K562 (cell line): ENCODE data around the gene SEL1L. TPM values are rescaled to one million over a fixed set of nuclear protein-coding genes. Genes with fewer than 3 reads are reported as not detected.

Experiments
- ATAC-seq: fragments of 200-7000 bp; cut with Tn5 transposase; 3 replicates; pipeline ENCODE4 v1.9.1; 2020; ENCODE audit warnings: moderate library complexity
- BruUV-seq: library from RNA; stranded (reverse); fragments of 400-500 nt; replicated peaks from 2 replicates; lab custom pipeline; 2021; lab: Mats Ljungman, UMichigan
- CTCF ChIA-PET: fragments of 300-600 bp; formaldehyde crosslinking; extraction: SDS; loops from one replicate; lab custom pipeline; 2021; ENCODE audit warnings: low intra/inter-chr PET ratio; lab: Yijun Ruan, JAX
- POLR2A ChIA-PET: fragments of 300-600, 350-650 bp; sonication (Branson Sonifier 250); formaldehyde crosslinking; extraction: SDS; loops from one replicate; lab custom pipeline; 2021; ENCODE audit warnings: antibody characterized with exemption, inconsistent platforms; lab: Yijun Ruan, JAX
- DNase-seq, 4 experiments: peaks; one replicate each; pipeline versions ENCODE4 v3.0.0 to v3.0.0-alpha.2; 2011 to 2018; ENCODE audit warnings: low spot score in 3 of 4, mixed read lengths in 3 of 4; ENCODE audit errors: extremely low read depth in 1 of 4
- FAIRE-seq: peaks from 2 replicates; lab custom pipeline; 2011; peaks lifted over from hg19 to GRCh38; lab: Jason Lieb, UNC
- H2AFZ ChIP-seq: 2 replicates; pipeline ENCODE4 v1.6.0; 2011; ENCODE audit warnings: low read depth, low read length, control low read depth, inconsistent platforms
- H3K27ac ChIP-seq: fragments of 200-600 bp; 3 replicates; pipeline ENCODE4 v1.8.0; 2011; ENCODE audit warnings: low read depth, mild to moderate bottlenecking, control low read depth, inconsistent platforms, low read length, moderate library complexity, mixed read lengths; ENCODE audit errors: extremely low read depth
- H3K27me3 ChIP-seq, 2 experiments: fragments of 300-600 bp in 1 of 2; 2 replicates in 1 of 2; 3 replicates in 1 of 2; pipeline versions ENCODE4 v1.6.0 to v1.8.0; 2011; ENCODE audit warnings: inconsistent platforms in 2 of 2, low read length in 2 of 2, mild to moderate bottlenecking in 1 of 2, mixed read lengths in 1 of 2, moderate library complexity in 1 of 2; ENCODE audit not compliant: control insufficient read depth in 2 of 2, insufficient read depth in 2 of 2
- H3K36me3 ChIP-seq: fragments of 300-600 bp; 3 replicates; pipeline ENCODE4 v1.8.0; 2011; ENCODE audit warnings: mild to moderate bottlenecking, low read length, inconsistent platforms; ENCODE audit not compliant: control insufficient read depth, insufficient read depth
- H3K4me1 ChIP-seq, 2 experiments: fragments of 200-600 bp in 1 of 2; replicated peaks in 1 of 2; 2 replicates in 1 of 2; 3 replicates in 1 of 2; pipeline versions ENCODE4 v1.5.1 to v1.8.0; 2011; ENCODE audit warnings: inconsistent platforms in 2 of 2, low read length in 2 of 2, mild to moderate bottlenecking in 1 of 2, mixed read lengths in 1 of 2, moderate library complexity in 1 of 2; ENCODE audit not compliant: control insufficient read depth in 2 of 2, insufficient read depth in 2 of 2
- H3K4me2 ChIP-seq: 2 replicates; pipeline ENCODE4 v1.6.1; 2011; ENCODE audit warnings: low read length, control low read depth, inconsistent platforms, mixed read lengths; ENCODE audit not compliant: insufficient read depth
- H3K4me3 ChIP-seq: fragments of 200-600 bp; sonication (generic), shearing (Covaris generic); 2 replicates; pipeline ENCODE4 v1.5.1; 2016; ENCODE audit warnings: control low read depth, inconsistent platforms
- H3K79me2 ChIP-seq: fragments of 200-600 bp; 3 replicates; pipeline ENCODE4 v1.8.0; 2011; ENCODE audit warnings: low read length, inconsistent platforms; ENCODE audit not compliant: control insufficient read depth, insufficient read depth
- H3K9ac ChIP-seq, 2 experiments: 2 replicates each; pipeline versions ENCODE4 v1.6.0 to v1.6.1; 2011; ENCODE audit warnings: low read depth in 2 of 2, low read length in 2 of 2, control low read depth in 1 of 2, inconsistent platforms in 1 of 2, mild to moderate bottlenecking in 1 of 2, mixed read lengths in 1 of 2; ENCODE audit not compliant: insufficient read depth in 1 of 2
- H3K9me1 ChIP-seq: one replicate; pipeline ENCODE4 v1.6.0; 2011; ENCODE audit warnings: inconsistent platforms, mild to moderate bottlenecking, low read length, moderate library complexity; ENCODE audit not compliant: control insufficient read depth, insufficient read depth
- H3K9me3 ChIP-seq: replicated peaks from 2 replicates; pipeline ENCODE4 v1.5.1; 2011; ENCODE audit warnings: low read depth, low read length, inconsistent platforms; ENCODE audit not compliant: control insufficient read depth, insufficient read depth
- H4K20me1 ChIP-seq: replicated peaks from 2 replicates; pipeline ENCODE4 v1.6.1; 2011; ENCODE audit warnings: low read length, inconsistent platforms, mixed read lengths; ENCODE audit not compliant: control insufficient read depth, insufficient read depth
- BCOR ChIP-seq: fragments of 450-650 bp; IDR thresholded peaks from 2 replicates; pipeline ENCODE4 v1.6.1; 2016
- MAFF ChIP-seq: IDR thresholded peaks from 2 replicates; pipeline ENCODE4 v1.6.1; 2012; ENCODE audit warnings: low read length, improper control_type of control experiment
- PHB2 ChIP-seq: fragments of 450-650 bp; IDR thresholded peaks from 2 replicates; pipeline ENCODE4 v1.6.1; 2017; ENCODE audit warnings: low read depth
- ZNF316 ChIP-seq: fragments of 450-650 bp; IDR thresholded peaks from 2 replicates; pipeline ENCODE4 v1.6.1; 2016
- ZNF408 ChIP-seq: fragments of 250-450 bp; sonication (Bioruptor Pico); IDR thresholded peaks from 2 replicates; pipeline ENCODE4 v1.4.0; 2020; ENCODE audit warnings: low read depth, mild to moderate bottlenecking, moderate library complexity
- ZNF583 ChIP-seq: fragments of 250-450 bp; sonication (Bioruptor Pico); IDR thresholded peaks from 2 replicates; pipeline ENCODE4 v1.4.0; 2020
- WGBS: fragments of 100-300 bp; shearing (Covaris generic); methylation state at CpG from one replicate; pipeline ENCODE4 v1.1.6; 2016; ENCODE audit warnings: low coverage, mixed read lengths; ENCODE audit not compliant: insufficient coverage; ENCODE audit errors: missing lambda C conversion rate; 5-methylcytosine and 5-hydroxymethylcytosine counted together
- in situ Hi-C: fragments of 300-500 bp; cut with MboI; formaldehyde crosslinking; loops from 4 replicates; pipeline ENCODE4 v1.15.0; 2018; ENCODE audit warnings: inconsistent platforms, mixed read lengths
- intact Hi-C: fragments of 100-400 bp; cut with micrococcal nuclease; formaldehyde crosslinking; loops from 2 replicates; pipeline ENCODE4 v1.14.2; 2022
- polyA plus RNA-seq, 8 experiments: library from polyadenylated mRNA; depleted of rRNA in 4 of 8; stranded (reverse) in 5 of 8; unstranded in 3 of 8; fragments of >200 nt; fragmentation: Nextera tagmentation in 2 of 8; fragmentation: Illumina TruSeq in 1 of 8; extraction: Ambion mirVana in 2 of 8; extraction: Trizol in 1 of 8; gene quantifications; 2 replicates each; pipeline versions ENCODE4 v1.2.1 to v1.2.3, GENCODE V29; 2011 to 2014; ENCODE audit warnings: inconsistent platforms in 1 of 8, missing spikeins in 1 of 8
- total RNA-seq, 7 experiments: library from RNA; depleted of rRNA in 6 of 7; stranded (reverse); fragments of >200 nt in 6 of 7; fragmentation: Illumina TruSeq in 2 of 7; extraction: Trizol in 2 of 7; gene quantifications; 2 replicates each; pipeline versions ENCODE4 v1.2.1 to v1.2.3, GENCODE V29; 2011 to 2021; ENCODE audit warnings: low replicate concordance in 1 of 7
- TF ChIP-seq, protein P1 (sequence below), 2 experiments: fragments of 250-450 bp in 1 of 2; fragments of 450-650 bp in 1 of 2; sonication (Bioruptor Pico) in 1 of 2; IDR thresholded peaks; 2 replicates each; pipeline versions ENCODE4 v1.6.1 to v1.8.0; 2016 to 2021; ENCODE audit warnings: mild to moderate bottlenecking in 2 of 2, moderate library complexity in 2 of 2, missing compliant biosample characterization in 1 of 2, missing genetic modification characterization in 1 of 2

The SEL1L gene
- total and polyA plus RNA-seq, 9 of the 15 experiments (the other 6 are each of a cell fraction or from before 2014, with no cell fraction given): 7.7 to 21.1 (median 13.6) TPM

DNA sequence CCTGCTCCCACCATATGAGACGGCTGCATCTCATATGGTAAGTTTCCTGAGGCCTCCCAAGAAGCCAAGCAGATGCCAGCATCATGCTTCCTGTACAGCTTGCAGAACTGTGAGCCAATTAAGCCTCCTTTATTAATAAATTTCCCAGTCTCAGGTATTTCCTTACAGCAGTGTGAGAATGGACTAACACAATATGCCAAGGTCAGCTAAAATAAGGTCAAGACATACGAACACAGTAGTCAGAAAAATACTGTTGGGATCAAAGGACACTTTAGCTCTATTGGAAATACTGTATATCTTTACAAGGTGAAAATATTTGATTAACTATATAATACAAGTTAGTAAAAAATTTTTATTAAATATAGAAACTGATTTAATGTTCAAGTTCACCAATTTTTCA lies 28.8 kb downstream of the SEL1L start:
- in situ Hi-C loops: no loop called here
- DNase-seq: no peak
- Histone ChIP-seq H3K9me1 (no peaks in the 10 kb centered on the region), H3K79me2 (no peaks in the 10 kb centered on the region), H3K9me3 (no peaks in the 10 kb centered on the region), H3K4me1 (no peaks in the 10 kb centered on the region), H3K9ac (no peak overlapping the region)
- POLR2A ChIA-PET: no interaction called here
- CTCF ChIA-PET: no interaction called here
- TF ChIP-seq ZNF408 (CRISPR knock-in tag) (no peak), MAFF (0 out of 2 replicates have a peak, but pooled peaks have one; percentile 16), ZNF583 (CRISPR knock-in tag) (no peak), BCOR (no peak), PHB2 (no peak), ZNF316 (peak; percentile 38; the same call in 1 of the 2 replicates)
- TF ChIP-seq, protein P1, sequence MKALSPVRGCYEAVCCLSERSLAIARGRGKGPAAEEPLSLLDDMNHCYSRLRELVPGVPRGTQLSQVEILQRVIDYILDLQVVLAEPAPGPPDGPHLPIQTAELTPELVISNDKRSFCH (CRISPR knock-in tag; IDR thresholded peaks at IDR 0.05): no peak
- TF ChIP-seq, protein P1 (tag; IDR thresholded peaks at IDR 0.05): no peak
- TF ChIP-seq, all 486 proteins: peak for 2
- Histone ChIP-seq H2AFZ (no peak overlapping the region), H4K20me1 (no peaks in the 10 kb centered on the region), H3K36me3 (peaks cover 37% of the 10 kb centered on the region; the same call in 2 of the 3 replicates), H3K4me2 (no peak overlapping the region), H3K27me3 (no peaks in the 10 kb centered on the region), H3K4me3 (no peak overlapping the region), H3K27ac (no peak overlapping the region)
- BruUV-seq: no TSS peak
- no peak for FAIRE-seq
- ATAC-seq: no peak
- intact Hi-C loops: no loop called here
- WGBS: 96% methylated on average over 2 of the region's 2 CpGs
